T-helper 22 cell (primary cell): ENCODE data around the gene UBE2I.

ENCODE experiments used
- DNase-seq: peaks from one replicate; pipeline ENCODE4 v3.0.0-alpha.2; 2020; ENCODE audit warnings: low read depth

The UBE2I gene

DNA sequence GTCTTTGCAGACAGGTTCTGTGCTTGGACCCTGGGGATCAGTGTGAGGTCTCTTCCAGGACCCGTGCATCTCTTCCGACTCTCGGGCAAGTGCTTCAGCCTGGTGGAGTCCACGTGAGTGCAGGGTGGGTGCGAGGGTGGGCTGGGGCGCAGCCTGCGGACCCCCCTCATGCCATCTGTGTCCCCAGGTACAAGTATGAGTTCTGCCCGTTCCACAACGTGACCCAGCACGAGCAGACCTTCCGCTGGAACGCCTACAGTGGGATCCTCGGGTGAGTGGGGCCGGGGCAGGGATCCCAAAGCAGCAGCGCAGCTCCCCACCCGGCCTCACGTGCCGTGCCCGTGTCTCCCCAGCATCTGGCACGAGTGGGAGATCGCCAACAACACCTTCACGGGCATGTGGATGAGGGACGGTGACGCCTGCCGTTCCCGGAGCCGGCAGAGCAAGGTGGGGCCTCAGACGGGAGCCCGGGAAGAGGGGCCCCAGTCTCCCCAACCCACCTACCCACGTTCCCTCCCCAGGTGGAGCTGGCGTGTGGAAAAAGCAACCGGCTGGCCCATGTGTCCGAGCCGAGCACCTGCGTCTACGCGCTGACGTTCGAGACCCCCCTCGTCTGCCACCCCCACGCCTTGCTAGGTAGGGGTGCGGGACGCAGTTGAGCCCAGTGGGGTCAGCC is 52.4 kb downstream of the UBE2I start:
- DNase-seq = no peak

DNA sequence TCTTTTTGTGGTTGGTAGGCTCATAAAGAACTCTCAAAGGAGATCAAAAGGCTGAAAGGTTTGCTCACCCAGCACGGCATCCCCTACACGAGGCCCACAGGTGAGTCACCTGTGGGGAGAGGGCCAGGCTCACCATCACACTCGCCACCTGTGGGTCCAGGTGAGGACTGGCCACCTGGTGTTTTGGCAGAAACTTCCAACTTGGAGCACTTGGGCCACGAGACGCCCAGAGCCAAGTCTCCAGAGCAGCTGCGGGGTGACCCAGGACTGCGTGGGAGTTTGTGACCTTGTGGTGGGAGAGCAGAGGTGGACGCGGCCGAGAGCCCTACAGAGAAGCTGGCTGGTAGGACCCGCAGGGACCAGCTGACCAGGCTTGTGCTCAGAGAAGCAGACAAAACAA is 53.4 kb downstream of the UBE2I start:
- no peak for DNase-seq

DNA sequence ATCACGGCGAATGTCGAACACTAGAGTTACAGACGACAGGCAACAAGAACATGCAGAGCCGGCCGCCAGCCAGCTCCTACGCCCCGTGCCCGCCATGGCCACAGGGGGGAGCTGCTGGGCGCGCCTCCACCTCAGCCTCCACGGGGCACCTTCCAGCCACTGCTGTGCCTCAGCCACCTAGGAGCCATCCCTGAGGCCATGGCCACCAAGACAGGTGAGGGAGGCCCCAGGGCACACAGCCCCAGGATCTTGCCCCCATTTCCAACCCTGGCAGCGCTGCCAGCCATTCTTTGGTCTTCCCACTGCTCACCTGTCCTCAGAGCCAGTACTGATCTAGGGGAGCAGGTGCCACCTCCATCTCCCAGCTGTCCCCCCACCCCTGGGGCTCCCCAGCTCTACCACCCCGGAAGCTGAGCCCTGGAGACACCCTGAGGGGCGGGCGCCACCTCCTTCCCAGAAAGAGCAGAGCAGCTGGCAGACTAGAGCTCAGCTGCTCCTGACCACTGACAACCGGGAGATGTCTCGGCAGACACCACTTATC is 54.1 kb downstream of the UBE2I start:
- DNase-seq = no peak

DNA sequence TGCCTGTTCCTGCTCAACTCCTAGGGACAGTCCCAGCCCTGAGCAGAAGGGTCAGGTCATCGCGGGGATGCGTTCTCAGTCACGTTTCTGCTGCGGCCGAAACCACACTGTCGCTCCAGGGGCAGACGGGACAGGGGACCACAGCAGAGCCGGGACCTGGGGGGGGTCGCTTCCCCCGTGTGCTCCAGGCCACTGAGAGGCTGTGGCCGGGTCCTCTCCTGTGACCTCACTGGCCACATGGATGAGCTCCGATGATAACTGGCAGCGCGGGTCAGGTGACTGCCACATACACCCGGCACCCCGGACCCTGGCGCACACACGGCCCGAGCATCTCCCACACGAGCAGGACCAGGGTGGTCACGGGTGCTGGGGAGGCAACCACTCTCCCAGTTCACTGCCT is 55.1 kb downstream of the UBE2I start:
- no peak for DNase-seq

DNA sequence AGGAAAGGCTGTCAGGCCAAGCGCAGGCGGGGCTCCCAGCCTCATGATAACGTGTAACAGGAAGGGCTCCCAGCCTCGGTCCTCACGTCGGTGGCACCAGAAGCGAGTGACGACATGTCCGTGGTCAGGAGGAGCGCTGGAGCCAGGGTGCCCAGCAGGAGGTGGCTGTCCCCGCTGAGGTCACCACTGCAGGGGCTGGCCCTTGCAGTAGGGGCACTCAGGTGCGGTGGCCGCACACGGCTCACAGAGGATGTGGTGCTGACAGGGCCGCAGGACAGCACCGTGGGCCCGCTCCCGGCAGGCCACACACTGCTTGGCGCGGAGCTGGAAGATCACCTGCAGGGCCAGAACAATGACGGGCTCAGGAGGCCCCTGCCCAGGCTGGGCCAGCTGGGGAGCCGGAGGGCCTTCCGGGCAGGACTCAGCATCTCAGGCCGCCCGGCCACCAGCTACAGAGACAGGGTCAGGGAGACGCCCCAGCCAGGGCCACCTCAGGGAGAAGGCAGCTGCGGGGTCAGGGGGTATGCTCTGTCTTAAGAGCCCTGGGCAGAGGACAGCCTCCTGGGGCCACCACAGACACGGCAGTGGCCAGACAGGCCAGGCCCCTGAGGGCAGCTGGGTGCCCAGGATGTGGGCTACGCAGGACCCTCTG is 56.8 kb downstream of the UBE2I start:
- no peak for DNase-seq

DNA sequence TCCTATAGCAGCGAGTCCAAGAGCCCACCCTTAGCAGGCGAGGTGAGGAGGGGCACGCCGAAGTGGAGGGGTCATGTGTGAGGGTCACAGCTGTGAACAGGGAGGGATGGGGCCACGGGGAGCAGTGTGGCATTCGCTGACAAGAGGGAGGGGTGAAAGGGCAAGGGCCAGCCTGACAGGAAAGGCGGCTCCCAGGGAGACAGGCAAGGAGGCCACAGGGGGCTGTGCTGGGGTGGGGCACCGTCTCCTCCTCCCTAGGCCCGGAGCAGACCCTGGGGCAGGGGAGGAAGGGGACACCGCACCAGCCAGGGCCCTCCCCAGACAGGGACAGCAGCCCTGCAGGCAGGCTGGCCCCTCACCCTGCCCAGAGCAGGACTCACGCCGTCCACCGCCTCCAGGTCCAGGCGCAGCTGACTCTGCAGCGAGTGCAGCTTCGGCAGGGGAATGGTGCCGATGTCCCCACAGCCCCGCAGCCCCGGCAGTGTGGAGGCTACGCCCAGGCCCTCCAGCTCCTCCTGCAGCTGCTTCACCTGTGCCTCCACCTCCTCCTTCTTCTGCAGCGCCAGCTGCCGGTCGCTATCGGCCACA is 57.4 kb downstream of the UBE2I start:
- no peak for DNase-seq

DNA sequence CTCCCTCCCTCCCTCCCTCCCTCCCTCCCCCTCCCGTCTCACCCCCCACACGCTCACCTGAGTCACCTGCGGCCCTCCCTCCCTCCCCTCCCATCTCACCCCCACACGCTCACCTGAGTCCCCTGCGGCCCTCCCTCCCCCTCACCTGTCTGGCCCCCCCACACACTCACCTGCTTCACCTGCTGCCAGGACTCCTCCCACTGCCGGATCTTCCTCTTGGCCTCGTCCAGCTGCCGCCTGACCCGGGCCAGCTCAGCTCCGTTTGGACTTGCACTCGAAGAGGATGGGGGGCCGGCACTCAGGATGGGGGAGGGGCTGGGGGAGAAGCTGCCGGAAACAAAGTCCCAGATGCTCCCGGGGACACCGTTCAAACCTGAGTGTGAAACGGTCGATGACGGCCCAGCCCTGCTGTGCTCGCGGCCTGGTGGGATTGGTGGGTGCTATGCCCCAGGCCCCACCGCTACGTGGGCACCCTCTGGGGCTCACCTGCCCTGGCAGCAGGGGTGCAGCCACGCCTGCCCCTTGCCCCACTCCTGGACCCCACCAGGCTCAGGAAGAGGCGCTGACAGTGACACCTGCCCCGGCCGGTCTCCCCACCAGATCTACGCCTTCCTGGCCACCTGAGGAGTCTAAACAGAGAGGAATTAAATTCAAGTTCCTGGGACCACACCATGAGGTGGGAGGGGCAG is 58.2 kb downstream of the UBE2I start:
- DNase-seq = no peak

DNA sequence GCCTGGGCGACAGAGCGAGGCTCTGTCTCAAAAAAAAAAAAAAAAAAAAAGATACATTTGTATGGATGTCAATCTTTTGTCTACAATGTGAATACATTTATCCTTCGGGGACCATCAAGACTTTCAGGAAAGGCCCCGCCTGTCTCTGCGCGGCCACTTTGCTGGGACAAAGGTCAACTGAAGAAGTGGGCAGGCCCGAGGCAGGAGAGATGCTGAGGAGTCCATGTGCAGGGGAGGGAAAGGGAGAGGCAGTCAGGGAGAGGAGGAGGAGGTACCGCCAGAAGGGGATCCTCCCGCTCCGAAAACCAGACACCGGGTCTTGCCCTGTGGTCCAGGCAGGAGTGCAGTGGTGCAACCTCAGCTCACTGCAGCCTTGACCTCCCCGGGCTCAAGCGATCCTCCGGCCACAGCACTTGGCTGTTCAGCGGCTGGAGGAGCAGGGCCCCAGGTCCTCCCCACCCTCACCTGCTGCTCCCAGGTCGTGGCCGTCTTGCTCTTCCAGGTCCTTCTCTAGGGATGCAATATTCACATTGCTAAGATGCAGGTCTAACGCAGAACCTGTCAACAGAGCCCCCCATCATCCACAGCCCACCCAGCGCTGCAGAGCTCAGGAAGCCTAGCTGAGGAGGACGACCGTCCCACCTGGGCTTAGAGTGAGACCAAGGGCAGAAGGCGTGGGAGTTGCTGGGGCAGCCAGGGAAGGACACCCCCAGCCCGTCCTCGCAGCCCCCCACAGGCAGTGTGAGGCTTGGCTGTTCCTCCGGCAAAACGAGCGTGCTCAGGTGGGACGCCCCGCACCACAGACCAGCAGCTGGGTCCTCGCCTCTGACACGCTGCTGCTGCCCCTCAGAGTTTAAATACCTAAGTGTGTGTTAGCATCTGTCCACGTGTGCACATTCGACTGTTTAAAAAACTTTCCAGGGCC is 61.9 kb downstream of the UBE2I start:
- DNase-seq = no peak

DNA sequence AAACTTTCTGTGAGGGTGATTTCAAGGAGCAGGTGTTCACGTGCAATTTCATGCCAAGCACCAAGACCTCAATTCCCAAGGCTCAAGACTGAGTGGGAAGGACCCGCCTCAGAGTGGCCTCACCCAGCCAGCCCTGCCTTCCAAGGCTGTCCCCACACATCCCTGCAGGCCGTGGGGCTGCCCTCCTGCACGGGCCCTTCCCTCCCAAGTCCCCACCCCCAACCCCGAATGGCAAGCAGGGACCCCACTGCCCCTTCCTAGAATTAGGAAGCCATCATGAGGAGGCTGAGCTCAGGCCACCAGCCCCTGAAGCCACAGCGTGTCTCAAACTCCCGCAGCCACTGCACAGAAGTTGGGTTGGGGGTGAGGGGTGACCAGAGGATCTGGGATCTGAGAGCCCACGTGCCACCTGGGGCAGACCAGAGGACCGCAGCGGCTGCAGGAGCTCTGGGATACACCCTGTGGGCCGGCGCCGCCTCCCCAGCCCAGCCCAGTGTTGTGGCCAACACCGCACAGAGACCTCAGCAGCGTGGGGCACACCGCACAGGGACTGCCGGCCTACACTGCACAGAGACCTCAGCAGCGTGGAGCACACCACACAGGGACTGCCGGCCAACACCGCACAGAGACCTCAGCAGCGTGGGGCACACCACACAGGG is 63.0 kb downstream of the UBE2I start:
- no peak for DNase-seq

DNA sequence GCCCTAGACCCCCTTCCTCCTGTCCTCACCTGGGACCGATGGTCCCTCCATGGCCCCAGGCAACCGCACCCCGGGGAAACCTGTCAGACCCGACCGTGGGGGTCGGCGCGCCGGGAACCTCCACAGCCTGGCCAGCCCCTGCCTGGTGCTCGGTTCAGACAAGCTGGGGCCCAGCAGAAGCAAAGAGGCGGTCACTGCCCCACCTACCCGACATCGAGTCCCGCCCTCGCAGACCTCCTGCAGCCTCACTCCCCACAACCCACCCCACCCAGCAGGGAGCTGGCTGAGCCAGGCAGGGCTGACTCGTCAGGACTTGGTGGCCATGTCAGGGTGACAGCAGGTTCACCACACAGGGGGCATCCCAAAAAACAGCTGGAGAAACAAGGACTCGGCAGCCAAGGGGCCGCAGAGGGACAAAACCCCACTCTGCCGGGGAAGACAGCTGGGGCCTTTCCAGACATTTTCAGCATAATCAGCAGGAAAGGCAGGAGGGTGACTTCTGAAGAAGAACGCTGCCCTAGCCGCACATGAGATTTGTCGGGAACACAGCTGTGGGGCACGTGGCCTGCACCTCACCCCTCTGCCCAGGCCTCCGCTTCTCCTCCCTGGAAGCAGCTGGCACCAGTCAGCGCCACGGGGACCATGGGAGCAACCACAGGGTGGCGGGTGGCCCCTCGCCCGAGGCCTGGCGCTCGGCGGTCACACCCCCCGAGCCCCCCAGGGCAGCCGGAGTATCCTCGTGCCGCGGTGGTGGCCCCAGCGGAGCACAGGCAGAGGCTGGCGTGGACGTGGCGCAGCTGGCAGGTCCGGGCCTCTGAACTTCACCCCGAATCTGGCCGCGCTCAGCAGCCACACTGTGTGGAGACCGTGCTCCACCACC is 65.2 kb downstream of the UBE2I start:
- DNase-seq = no peak

DNA sequence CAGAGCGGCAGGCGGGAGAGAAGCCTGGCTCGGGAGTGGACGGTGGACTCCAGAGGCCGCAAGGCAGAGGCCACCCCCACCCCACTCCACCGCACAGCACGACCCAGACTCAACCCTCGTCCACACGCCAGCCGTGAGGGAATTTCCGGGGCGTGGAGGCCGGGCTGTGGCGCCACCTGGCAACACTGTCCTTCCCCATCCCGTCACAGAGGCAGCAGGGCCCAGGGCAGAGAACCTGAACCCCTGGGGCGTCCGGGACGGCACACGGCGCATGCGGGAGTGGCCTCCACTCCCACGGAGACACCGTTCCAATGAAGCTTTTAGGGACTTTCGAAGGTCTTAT is 65.8 kb downstream of the UBE2I start:
- no peak for DNase-seq

DNA sequence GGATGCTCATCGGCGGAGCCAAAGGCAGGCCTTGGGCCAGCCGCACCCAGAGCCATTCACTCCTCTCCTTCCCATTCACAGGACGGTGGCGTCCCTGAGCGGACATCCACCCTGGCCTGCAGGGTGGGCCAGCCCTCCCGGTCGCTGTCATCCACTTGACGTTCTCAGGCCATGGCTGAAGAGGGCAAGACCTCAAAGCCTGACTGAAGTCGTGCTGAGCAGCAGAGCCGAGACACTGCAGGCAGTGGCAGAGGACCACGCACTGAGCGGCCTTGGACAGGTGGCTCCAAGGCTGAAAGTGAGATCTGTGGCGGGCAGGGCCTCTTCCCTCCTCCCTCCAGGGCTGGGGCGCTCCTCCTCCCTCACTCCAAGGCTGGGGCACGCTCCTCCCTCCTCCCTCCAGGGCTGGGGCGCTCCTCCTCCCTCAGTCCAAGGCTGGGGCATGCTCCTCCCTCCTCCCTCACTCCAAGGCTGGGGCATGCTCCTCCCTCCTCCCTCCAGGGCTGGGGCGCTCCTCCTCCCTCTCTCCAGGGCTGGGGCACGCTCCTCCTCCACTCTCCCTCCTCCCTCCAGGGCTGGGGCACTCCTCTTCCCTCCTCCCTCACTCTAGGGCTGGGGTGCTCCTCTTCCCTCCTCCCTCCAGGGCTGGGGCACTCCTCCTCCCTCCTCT is 66.4 kb downstream of the UBE2I start:
- DNase-seq = no peak
